ENCODE results near the gene SEZ6L2. TPM values are rescaled to one million over a fixed set of nuclear protein-coding genes. Genes with fewer than 3 reads are reported as not detected.

SEZ6L2 gene
- total RNA-seq, 6 experiments from 2014 or later: 1.5 to 4.5 (median 3.9) TPM

- Mint-ChIP-seq H3K4me1 (ENCODE audit: low read depth) (peaks cover 23% of the 10 kb centered on the region), H3K27me3 (ENCODE audit: insufficient read depth) (peaks cover 1% of the 10 kb centered on the region; the same call in 1 of the 2 replicates), H3K27ac (peak within 1 kb of the TSS; percentile 99), H3K9me3 (no peaks in the 10 kb centered on the region), H3K36me3 (ENCODE audit: low read depth) (peaks cover 21% of the 10 kb centered on the region), H3K4me3 (peak within 1 kb of the TSS; percentile 99)
- peak; percentile 64 for TF ChIP-seq CTCF (IDR thresholded peaks at IDR 0.05)
- DNase-seq: peak; percentile 91
Observed at GRCh38 chr16:29862884-29863668, 36.3 kb downstream of the SEZ6L2 start, which contains the start of gene CDIPT. CDIPT (minus strand) TSS chr16:29863226; CDS start chr16:29862857, 369 bp downstream.

GRCh38 chr16:29862383-29862883, 36.9 kb downstream of the SEZ6L2 start:
- Mint-ChIP-seq H3K36me3 (ENCODE audit: low read depth) (peaks cover 21% of the 10 kb centered on the region), H3K27ac (peak overlapping the region; percentile 73), H3K4me3 (peak overlapping the region; percentile 99), H3K27me3 (ENCODE audit: insufficient read depth) (peaks cover 1% of the 10 kb centered on the region; the same call in 1 of the 2 replicates), H3K9me3 (no peaks in the 10 kb centered on the region), H3K4me1 (ENCODE audit: low read depth) (peaks cover 26% of the 10 kb centered on the region)
- no peak; the same call in 1 of the 2 replicates for TF ChIP-seq CTCF (IDR thresholded peaks at IDR 0.05)
- DNase-seq: no peak

- H3K9me3 Mint-ChIP-seq: no peaks in the 10 kb centered on the region
- H3K27ac Mint-ChIP-seq: no peak overlapping the region
- DNase-seq: no peak
- H3K4me3 Mint-ChIP-seq: no peak overlapping the region
- peaks cover 37% of the 10 kb centered on the region for H3K4me1 Mint-ChIP-seq (ENCODE audit: low read depth)
- peaks cover 21% of the 10 kb centered on the region for H3K36me3 Mint-ChIP-seq (ENCODE audit: low read depth)
- peaks cover 5% of the 10 kb centered on the region for H3K27me3 Mint-ChIP-seq (ENCODE audit: insufficient read depth)
- TF ChIP-seq CTCF (IDR thresholded peaks at IDR 0.05): no peak
Observed at GRCh38 chr16:29860218-29860617, 39.1 kb downstream of the SEZ6L2 start.

- Mint-ChIP-seq H3K27me3 (ENCODE audit: insufficient read depth) (peaks cover 5% of the 10 kb centered on the region), H3K4me1 (ENCODE audit: low read depth) (peaks cover 37% of the 10 kb centered on the region), H3K36me3 (ENCODE audit: low read depth) (peaks cover 21% of the 10 kb centered on the region), H3K9me3 (no peaks in the 10 kb centered on the region), H3K27ac (no peak overlapping the region), H3K4me3 (no peak overlapping the region)
- no peak for DNase-seq
- TF ChIP-seq CTCF (IDR thresholded peaks at IDR 0.05): no peak
Observed at GRCh38 chr16:29858974-29859373, 40.4 kb downstream of the SEZ6L2 start.

- Mint-ChIP-seq H3K27ac (no peak overlapping the region), H3K4me1 (ENCODE audit: low read depth) (peaks cover 37% of the 10 kb centered on the region), H3K4me3 (no peak overlapping the region), H3K9me3 (no peaks in the 10 kb centered on the region), H3K27me3 (ENCODE audit: insufficient read depth) (peaks cover 5% of the 10 kb centered on the region), H3K36me3 (ENCODE audit: low read depth) (peaks cover 21% of the 10 kb centered on the region)
- DNase-seq: no peak
- no peak for TF ChIP-seq CTCF (IDR thresholded peaks at IDR 0.05)
Observed at GRCh38 chr16:29858149-29858849, 41.1 kb downstream of the SEZ6L2 start.
